CD4-positive, CD25-positive, alpha-beta regulatory T cell (primary cell): Measurements from ENCODE around the gene FZD1. TPM values are rescaled to one million over a fixed set of nuclear protein-coding genes. Genes with fewer than 3 reads are reported as not detected.
"Not testable (repeated sequence)": the region's sequence is repeated elsewhere in the genome, so short reads cannot be mapped to it uniquely, and the experiment has no call there.

Experiments used
- ATAC-seq, 2 donors: fragments of 150-1000 bp; cut with Tn5 transposase; one replicate each; pipeline ENCODE4 v1.10.0; 2021; ENCODE audit warnings: low read depth in 2 of 2, moderate number of reproducible peaks in 2 of 2, moderate library complexity in 1 of 2
- DNase-seq, 3 donors: peaks; one replicate each; pipeline versions ENCODE4 v3.0.0 to v3.0.0-alpha.2; 2012 to 2022; ENCODE audit warnings: mixed read lengths in 1 of 3
- H3K27ac ChIP-seq: one replicate; pipeline ENCODE4 v1.7.0; 2013; ENCODE audit warnings: mild to moderate bottlenecking, low read length; ENCODE audit not compliant: insufficient read depth, poor library complexity, severe bottlenecking
- H3K27me3 ChIP-seq: one replicate; pipeline ENCODE4 v1.7.0; 2013; ENCODE audit warnings: low read length; ENCODE audit not compliant: control insufficient read depth, insufficient read depth
- H3K36me3 ChIP-seq: one replicate; pipeline ENCODE4 v1.7.0; 2013; ENCODE audit warnings: mild to moderate bottlenecking, low read length, moderate library complexity; ENCODE audit not compliant: control insufficient read depth, insufficient read depth
- H3K4me1 ChIP-seq: 2 replicates; pipeline ENCODE4 v1.7.0; 2013; ENCODE audit warnings: mild to moderate bottlenecking, low read length; ENCODE audit not compliant: insufficient read depth, control insufficient read depth, poor library complexity, severe bottlenecking
- H3K4me3 ChIP-seq: one replicate; pipeline ENCODE4 v1.7.0; 2013; ENCODE audit warnings: low read depth, mild to moderate bottlenecking, low read length, moderate library complexity
- H3K9me3 ChIP-seq, 2 experiments: 1 replicate in 1 of 2; 2 replicates in 1 of 2; pipeline ENCODE4 v1.7.0; 2013; ENCODE audit warnings: low read length in 2 of 2, mild to moderate bottlenecking in 1 of 2, moderate library complexity in 1 of 2; ENCODE audit not compliant: control insufficient read depth in 2 of 2
- H3K27ac Mint-ChIP-seq, 3 donors: one replicate each; pipeline ENCODE4 v1.8.0; 2020 to 2022; ENCODE audit warnings: mild to moderate bottlenecking in 3 of 3, mixed read lengths in 3 of 3, moderate library complexity in 2 of 3
- H3K27me3 Mint-ChIP-seq: one replicate; pipeline ENCODE4 v1.8.0; 2022; ENCODE audit warnings: mild to moderate bottlenecking, mixed read lengths
- H3K36me3 Mint-ChIP-seq: one replicate; pipeline ENCODE4 v1.8.0; 2020; ENCODE audit warnings: mixed read lengths
- H3K4me1 Mint-ChIP-seq, 4 donors: one replicate each; pipeline ENCODE4 v1.8.0; 2020 to 2022; ENCODE audit warnings: mixed read lengths in 4 of 4, mild to moderate bottlenecking in 1 of 4
- H3K4me3 Mint-ChIP-seq, 4 donors: one replicate each; pipeline ENCODE4 v1.8.0; 2020 to 2022; ENCODE audit warnings: mild to moderate bottlenecking in 4 of 4, mixed read lengths in 4 of 4, moderate library complexity in 3 of 4
- H3K9me3 Mint-ChIP-seq, 7 donors: one replicate each; pipeline ENCODE4 v1.8.0; 2020 to 2022; ENCODE audit warnings: mixed read lengths in 7 of 7, mild to moderate bottlenecking in 3 of 7, moderate library complexity in 2 of 7
- polyA plus RNA-seq, 4 donors: library from polyadenylated mRNA; unstranded; fragments of 300-500 nt; fragmentation: Illumina TruSeq; gene quantifications; one replicate each; pipeline ENCODE4 v1.2.3, GENCODE V29; 2021
- total RNA-seq: library from RNA; stranded (reverse); gene quantifications from one replicate; pipeline ENCODE4 v1.2.3, GENCODE V29; 2022

Gene FZD1
- total and polyA plus RNA-seq, 5 donors from 2014 or later = 0.06 to 0.10 TPM; not detected in 3

DNA sequence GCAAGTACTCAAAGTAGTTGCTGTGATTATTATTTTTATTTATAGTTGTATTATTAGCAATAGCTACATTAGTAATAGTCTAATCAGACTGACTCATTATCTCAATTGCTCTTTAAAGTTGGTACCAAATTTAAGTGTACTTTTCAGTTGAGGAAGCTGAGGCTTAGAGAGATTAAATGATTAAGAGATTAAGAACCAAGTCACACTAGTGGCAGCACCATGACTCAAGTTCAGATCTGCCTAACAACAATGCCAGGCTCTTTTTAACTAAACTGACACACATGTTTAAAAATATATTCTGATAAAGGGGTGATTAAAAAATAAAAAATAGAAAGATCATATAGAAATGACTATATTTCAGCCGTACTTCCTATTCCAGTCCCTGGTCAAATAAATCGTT is 42.0 kb downstream of the FZD1 start:
- Histone ChIP-seq H3K36me3 (no peaks in the 10 kb centered on the region), H3K9me3 (no peaks in the 10 kb centered on the region), H3K4me3 (no peak overlapping the region), H3K27ac (no peak overlapping the region), H3K27me3 (no peaks in the 10 kb centered on the region), H3K4me1 (no peaks in the 10 kb centered on the region)
- Mint-ChIP-seq H3K27me3 (no peaks in the 10 kb centered on the region), H3K9me3 (peaks cover 0 to 2% (median 0%) of the 10 kb centered on the region in 7 donors), H3K4me3 (no peak overlapping the region), H3K27ac (no peak overlapping the region), H3K4me1 (no peaks in the 10 kb centered on the region), H3K36me3 (no peaks in the 10 kb centered on the region)
- ATAC-seq = no peak
- DNase-seq = no peak

DNA sequence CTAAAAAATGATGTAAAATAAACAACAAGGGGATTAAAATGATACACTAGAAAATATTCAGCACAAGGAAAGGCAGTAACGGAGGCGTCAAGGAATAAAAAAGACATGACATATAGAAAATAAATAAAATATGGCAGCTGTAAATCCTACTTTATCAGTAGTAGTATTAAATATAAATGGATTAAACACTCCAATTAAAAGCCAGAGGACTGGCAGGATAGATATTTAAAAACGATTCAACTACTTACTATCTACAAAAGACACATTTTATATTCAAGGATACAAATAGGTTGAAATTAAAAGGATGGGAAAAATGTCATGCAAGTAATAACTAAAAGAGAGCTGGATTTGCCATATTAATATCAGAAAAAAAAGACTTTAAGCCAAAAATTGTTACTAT is 43.2 kb downstream of the FZD1 start:
- Mint-ChIP-seq H3K4me1 (no peaks in the 10 kb centered on the region), H3K9me3 (peaks cover 0 to 2% (median 0%) of the 10 kb centered on the region in 7 donors), H3K27me3 (peaks cover 4% of the 10 kb centered on the region), H3K4me3 (no peak overlapping the region), H3K27ac (no peak overlapping the region), H3K36me3 (no peaks in the 10 kb centered on the region)
- no peak overlapping the region for H3K27ac ChIP-seq
- no peaks in the 10 kb centered on the region for H3K9me3 ChIP-seq
- H3K4me1 ChIP-seq = no peaks in the 10 kb centered on the region
- H3K36me3 ChIP-seq = no peaks in the 10 kb centered on the region
- DNase-seq (no peak), ATAC-seq (no peak)
- no peaks in the 10 kb centered on the region for H3K27me3 ChIP-seq
- H3K4me3 ChIP-seq = no peak overlapping the region

GRCh38 chr7:91308191-91308590 is 44.0 kb downstream of the FZD1 start:
- not testable (repeated sequence) for H3K36me3 Mint-ChIP-seq

DNA sequence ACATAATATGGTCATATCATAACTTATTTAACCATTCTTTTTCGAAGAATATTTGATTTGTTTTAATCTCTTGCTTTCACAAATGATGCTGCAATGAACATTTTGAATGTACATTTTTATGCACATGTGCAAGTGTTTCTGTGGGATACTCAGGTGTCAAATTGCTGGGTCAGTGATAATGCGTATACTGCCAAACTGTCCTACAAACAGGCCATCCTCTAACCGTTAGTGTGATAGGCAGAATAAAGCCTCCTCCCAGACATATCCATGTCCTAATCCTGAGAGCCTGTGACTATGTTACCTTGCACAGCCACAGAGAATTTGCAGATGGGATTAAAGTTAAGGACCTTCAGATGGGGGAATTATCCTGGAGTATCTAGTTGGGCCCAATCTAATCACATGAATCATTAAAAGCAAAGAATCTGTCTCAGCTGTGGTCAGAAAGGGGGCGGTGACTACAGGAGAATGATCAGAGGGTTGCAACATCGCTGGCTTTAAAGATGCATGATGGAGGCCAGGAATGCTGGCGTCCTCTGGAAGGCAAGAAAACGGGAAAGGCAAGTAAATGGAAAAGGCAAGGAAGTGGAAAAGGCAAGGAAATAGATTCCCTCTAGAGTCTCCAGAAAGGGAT is 46.7 kb downstream of the FZD1 start:
- peaks cover 4% of the 10 kb centered on the region for H3K27me3 Mint-ChIP-seq
- no peak overlapping the region for H3K27ac Mint-ChIP-seq
- Histone ChIP-seq H3K4me3 (no peak overlapping the region), H3K4me1 (no peaks in the 10 kb centered on the region), H3K36me3 (no peaks in the 10 kb centered on the region), H3K27me3 (no peaks in the 10 kb centered on the region), H3K9me3 (no peaks in the 10 kb centered on the region), H3K27ac (no peak overlapping the region)
- DNase-seq (no peak), ATAC-seq (no peak)
- no peak overlapping the region for H3K4me3 Mint-ChIP-seq
- H3K9me3 Mint-ChIP-seq = peaks cover 0 to 2% (median 0%) of the 10 kb centered on the region in 7 donors
- H3K4me1 Mint-ChIP-seq = no peaks in the 10 kb centered on the region
- no peaks in the 10 kb centered on the region for H3K36me3 Mint-ChIP-seq

More at GRCh38 chr7:91308191-91308590, 44.0 kb downstream of the FZD1 start:
- DNase-seq, H3K4me1 ChIP-seq, H3K4me1 Mint-ChIP-seq, H3K27me3 Mint-ChIP-seq, H3K4me3 ChIP-seq, H3K4me3 Mint-ChIP-seq, H3K27ac Mint-ChIP-seq, H3K27ac ChIP-seq, H3K27me3 ChIP-seq, ATAC-seq, H3K9me3 ChIP-seq, H3K9me3 Mint-ChIP-seq, H3K36me3 ChIP-seq: not testable (repeated sequence)

- no peak overlapping the region for H3K27ac Mint-ChIP-seq
- no peak overlapping the region for H3K4me3 ChIP-seq
- H3K4me3 Mint-ChIP-seq = no peak overlapping the region
- H3K36me3 Mint-ChIP-seq = no peaks in the 10 kb centered on the region
- H3K9me3 ChIP-seq = no peaks in the 10 kb centered on the region
- H3K36me3 ChIP-seq = no peaks in the 10 kb centered on the region
- DNase-seq (no peak), ATAC-seq (no peak)
- no peak overlapping the region for H3K27ac ChIP-seq
- H3K9me3 Mint-ChIP-seq = peaks cover 0 to 2% (median 0%) of the 10 kb centered on the region in 7 donors
- peaks cover 4% of the 10 kb centered on the region for H3K27me3 Mint-ChIP-seq
- H3K4me1 ChIP-seq = no peaks in the 10 kb centered on the region
- no peaks in the 10 kb centered on the region for H3K27me3 ChIP-seq
- no peaks in the 10 kb centered on the region for H3K4me1 Mint-ChIP-seq
Measured at GRCh38 chr7:91311839-91312238, 47.6 kb downstream of the FZD1 start.

DNA sequence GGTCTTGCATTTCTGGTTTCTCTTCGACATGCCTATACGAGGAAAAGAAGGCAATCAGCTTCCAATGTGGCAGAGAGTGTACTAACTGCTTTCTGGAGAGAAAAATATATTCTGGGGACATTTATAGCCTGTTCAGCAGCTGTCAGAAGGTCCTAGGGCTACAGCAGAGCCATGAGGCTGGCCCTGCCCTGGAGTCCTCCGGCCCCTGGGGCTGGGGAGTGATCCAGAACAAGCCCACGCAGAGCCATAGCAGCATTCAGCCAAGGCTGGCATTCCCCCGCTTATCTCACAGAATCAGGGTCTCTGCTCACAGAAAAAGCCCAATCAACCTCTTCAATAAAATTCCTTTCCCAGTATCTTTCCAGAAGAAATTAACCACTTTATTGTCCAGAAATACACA is 48.9 kb downstream of the FZD1 start:
- no peaks in the 10 kb centered on the region for H3K36me3 Mint-ChIP-seq
- peaks cover 0 to 2% (median 0%) of the 10 kb centered on the region in 7 donors for H3K9me3 Mint-ChIP-seq

GRCh38 chr7:91314591-91315323 is 50.5 kb downstream of the FZD1 start:
- Histone ChIP-seq H3K9me3 (no peaks in the 10 kb centered on the region), H3K4me3 (no peak overlapping the region), H3K27ac (no peak overlapping the region), H3K27me3 (no peaks in the 10 kb centered on the region), H3K4me1 (no peaks in the 10 kb centered on the region), H3K36me3 (no peaks in the 10 kb centered on the region)
- no peak for DNase-seq
- Mint-ChIP-seq H3K27me3 (peaks cover 4% of the 10 kb centered on the region), H3K4me3 (no peak overlapping the region), H3K27ac (no peak overlapping the region), H3K9me3 (peaks cover 0 to 2% (median 0%) of the 10 kb centered on the region in 7 donors), H3K4me1 (no peaks in the 10 kb centered on the region), H3K36me3 (no peaks in the 10 kb centered on the region)
- ATAC-seq = no peak

More for the DNA sequence above, 48.9 kb downstream of the FZD1 start:
- H3K4me1 Mint-ChIP-seq = no peaks in the 10 kb centered on the region
- no peak overlapping the region for H3K4me3 Mint-ChIP-seq
- no peak overlapping the region for H3K27ac Mint-ChIP-seq
- peaks cover 4% of the 10 kb centered on the region for H3K27me3 Mint-ChIP-seq
- Histone ChIP-seq H3K4me3 (no peak overlapping the region), H3K36me3 (no peaks in the 10 kb centered on the region), H3K4me1 (no peaks in the 10 kb centered on the region), H3K27ac (no peak overlapping the region), H3K27me3 (no peaks in the 10 kb centered on the region), H3K9me3 (no peaks in the 10 kb centered on the region)
- ATAC-seq (no peak), DNase-seq (no peak)

DNA sequence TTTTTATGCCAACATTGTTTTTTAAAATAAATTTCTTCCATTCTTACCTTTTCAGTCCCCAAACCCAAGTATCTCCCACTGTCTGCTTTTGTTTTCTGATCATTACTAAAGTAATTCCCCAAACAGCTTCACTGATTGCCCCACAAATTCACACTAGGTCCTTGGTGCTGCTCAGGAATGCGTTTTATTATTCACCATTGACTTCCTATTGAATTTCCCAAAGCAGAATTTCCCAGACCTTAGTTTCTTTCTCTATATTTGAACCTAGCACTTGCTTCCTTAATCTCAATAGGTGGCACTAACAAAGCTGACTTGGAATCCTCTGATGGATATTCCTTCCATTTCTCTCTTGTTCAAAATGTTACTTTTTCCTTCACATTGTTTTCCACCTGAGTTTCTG is 52.2 kb downstream of the FZD1 start:
- H3K36me3 Mint-ChIP-seq = no peaks in the 10 kb centered on the region
- Histone ChIP-seq H3K27ac (no peak overlapping the region), H3K36me3 (no peaks in the 10 kb centered on the region), H3K9me3 (no peaks in the 10 kb centered on the region), H3K27me3 (no peaks in the 10 kb centered on the region), H3K4me1 (no peaks in the 10 kb centered on the region), H3K4me3 (no peak overlapping the region)
- no peaks in the 10 kb centered on the region for H3K4me1 Mint-ChIP-seq
- no peak for ATAC-seq
- H3K9me3 Mint-ChIP-seq = peaks cover 0 to 3% (median 0%) of the 10 kb centered on the region in 7 donors
- H3K4me3 Mint-ChIP-seq = no peak overlapping the region
- H3K27ac Mint-ChIP-seq = no peak overlapping the region
- DNase-seq = no peak
- H3K27me3 Mint-ChIP-seq = peaks cover 4% of the 10 kb centered on the region
